Endothelial cell of umbilical vein (primary cell): ENCODE measurements around the gene NLRP6.

ENCODE experiments used
- EZH2 ChIP-seq: IDR thresholded peaks from 2 replicates; pipeline ENCODE4 v1.6.1; 2012; ENCODE audit warnings: borderline replicate concordance, low read depth, mild to moderate bottlenecking, moderate library complexity, low read length, inconsistent platforms; ENCODE audit not compliant: severe bottlenecking
- JUN ChIP-seq: IDR thresholded peaks from 2 replicates; pipeline ENCODE4 v1.6.1; 2011; ENCODE audit warnings: borderline replicate concordance, low read depth; ENCODE audit not compliant: insufficient read length, insufficient read depth
- MYC ChIP-seq: IDR thresholded peaks from one replicate; pipeline ENCODE4 v1.6.1; 2011; ENCODE audit warnings: mild to moderate bottlenecking, low read depth, low read length
- POLR2A ChIP-seq: IDR thresholded peaks from 2 replicates; pipeline ENCODE4 v1.6.1; 2012; ENCODE audit warnings: low read depth, mild to moderate bottlenecking, control low read depth, low read length
- POLR2AphosphoS5 ChIP-seq: IDR thresholded peaks from 2 replicates; pipeline ENCODE4 v1.6.1; 2012; ENCODE audit warnings: low read depth, mild to moderate bottlenecking, control low read depth, low read length, moderate library complexity; ENCODE audit not compliant: insufficient read depth
- TF ChIP-seq, protein P1 (sequence below), 2 donors: IDR thresholded peaks; 1 replicate in 1 of 2; 2 replicates in 1 of 2; pipeline ENCODE4 v1.5.1; 2011; ENCODE audit warnings: low read length in 2 of 2, mild to moderate bottlenecking in 2 of 2, moderate library complexity in 2 of 2, control low read depth in 1 of 2, inconsistent platforms in 1 of 2, low read depth in 1 of 2; ENCODE audit not compliant: insufficient read depth in 1 of 2; ENCODE audit errors: extremely low read depth in 1 of 2
- TF ChIP-seq, protein P2 (sequence below): IDR thresholded peaks from 2 replicates; pipeline ENCODE4 v1.6.1; 2011; ENCODE audit not compliant: insufficient read depth, insufficient read length

DNA sequence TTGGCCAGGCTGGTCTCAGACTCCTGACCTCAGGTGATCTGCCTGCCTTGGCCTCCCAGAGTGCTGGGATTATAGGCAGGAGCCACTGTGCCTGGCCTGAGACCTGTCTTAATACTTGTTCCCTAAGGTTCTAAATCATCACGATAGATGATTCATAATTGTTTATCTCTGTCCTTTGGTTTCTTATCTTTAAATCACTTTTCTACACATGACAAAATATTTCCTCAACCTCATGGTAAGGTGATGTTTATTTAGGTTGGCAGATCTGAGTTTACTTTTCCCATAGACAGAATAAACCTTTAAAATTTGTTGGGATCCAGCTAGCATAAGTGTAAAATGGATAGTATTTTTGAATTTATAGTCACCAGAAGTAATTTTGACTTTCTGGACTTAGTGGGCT, 37.9 kb upstream of the NLRP6 start:
- TF ChIP-seq POLR2A (no peak), JUN (no peak), POLR2AphosphoS5 (no peak), EZH2 (no peak), MYC (no peak)
- TF ChIP-seq, protein P1, sequence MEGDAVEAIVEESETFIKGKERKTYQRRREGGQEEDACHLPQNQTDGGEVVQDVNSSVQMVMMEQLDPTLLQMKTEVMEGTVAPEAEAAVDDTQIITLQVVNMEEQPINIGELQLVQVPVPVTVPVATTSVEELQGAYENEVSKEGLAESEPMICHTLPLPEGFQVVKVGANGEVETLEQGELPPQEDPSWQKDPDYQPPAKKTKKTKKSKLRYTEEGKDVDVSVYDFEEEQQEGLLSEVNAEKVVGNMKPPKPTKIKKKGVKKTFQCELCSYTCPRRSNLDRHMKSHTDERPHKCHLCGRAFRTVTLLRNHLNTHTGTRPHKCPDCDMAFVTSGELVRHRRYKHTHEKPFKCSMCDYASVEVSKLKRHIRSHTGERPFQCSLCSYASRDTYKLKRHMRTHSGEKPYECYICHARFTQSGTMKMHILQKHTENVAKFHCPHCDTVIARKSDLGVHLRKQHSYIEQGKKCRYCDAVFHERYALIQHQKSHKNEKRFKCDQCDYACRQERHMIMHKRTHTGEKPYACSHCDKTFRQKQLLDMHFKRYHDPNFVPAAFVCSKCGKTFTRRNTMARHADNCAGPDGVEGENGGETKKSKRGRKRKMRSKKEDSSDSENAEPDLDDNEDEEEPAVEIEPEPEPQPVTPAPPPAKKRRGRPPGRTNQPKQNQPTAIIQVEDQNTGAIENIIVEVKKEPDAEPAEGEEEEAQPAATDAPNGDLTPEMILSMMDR (IDR thresholded peaks at IDR 0.05; ENCODE audit: extremely low read depth in 1 of 2, insufficient read depth in 1 of 2, low read depth in 1 of 2, low read length in 2 of 2), result no peak
- TF ChIP-seq, protein P2, sequence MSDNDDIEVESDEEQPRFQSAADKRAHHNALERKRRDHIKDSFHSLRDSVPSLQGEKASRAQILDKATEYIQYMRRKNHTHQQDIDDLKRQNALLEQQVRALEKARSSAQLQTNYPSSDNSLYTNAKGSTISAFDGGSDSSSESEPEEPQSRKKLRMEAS, result no peak
